Kidney (tissue), 14 donors: ENCODE data around the gene PCSK5. TPM values are rescaled to one million over a fixed set of nuclear protein-coding genes. Genes with fewer than 3 reads are reported as not detected.

Experiments used
- DNase-seq, 5 donors: peaks; one replicate each; pipeline ENCODE4 v3.0.0-alpha.2; 2013 to 2020
- FAIRE-seq: peaks from 2 replicates; lab custom pipeline; 2012; peaks lifted over from hg19 to GRCh38; lab: Jason Lieb, UNC
- H3K27ac ChIP-seq, 2 donors: one replicate each; pipeline ENCODE4 v1.7.0; 2013; ENCODE audit warnings: low read depth in 2 of 2, low read length in 2 of 2, inconsistent platforms in 1 of 2
- H3K27me3 ChIP-seq: one replicate; pipeline ENCODE4 v1.7.1; 2013; ENCODE audit warnings: low read length, inconsistent platforms; ENCODE audit not compliant: control insufficient read depth, insufficient read depth
- H3K36me3 ChIP-seq, 3 donors: one replicate each; pipeline versions ENCODE4 v1.7.0 to v1.7.1; 2013; ENCODE audit warnings: low read length in 3 of 3, control low read depth in 1 of 3, inconsistent platforms in 1 of 3; ENCODE audit not compliant: insufficient read depth in 3 of 3, control insufficient read depth in 2 of 3
- H3K4me1 ChIP-seq, 3 donors: one replicate each; pipeline versions ENCODE4 v1.7.0 to v1.7.1; 2013; ENCODE audit warnings: low read length in 3 of 3, inconsistent platforms in 1 of 3, low read depth in 1 of 3; ENCODE audit not compliant: control insufficient read depth in 2 of 3, insufficient read depth in 2 of 3
- H3K4me3 ChIP-seq, 3 donors: one replicate each; pipeline versions ENCODE4 v1.7.0 to v1.8.1; 2013; ENCODE audit warnings: low read length in 3 of 3, control low read depth in 1 of 3, inconsistent platforms in 1 of 3
- H3K9ac ChIP-seq, 3 donors: one replicate each; pipeline versions ENCODE4 v1.7.0 to v1.7.1; 2013; ENCODE audit warnings: low read length in 3 of 3, control low read depth in 1 of 3, inconsistent platforms in 1 of 3
- H3K9me3 ChIP-seq, 3 donors: one replicate each; pipeline versions ENCODE4 v1.7.0 to v1.7.1; 2013; ENCODE audit warnings: low read length in 3 of 3, control low read depth in 1 of 3, inconsistent platforms in 1 of 3; ENCODE audit not compliant: control insufficient read depth in 2 of 3, insufficient read depth in 1 of 3
- CTCF ChIP-seq: IDR thresholded peaks from 3 replicates; pipeline ENCODE4 v1.5.1; 2012; ENCODE audit warnings: mild to moderate bottlenecking, moderate library complexity, borderline replicate concordance; ENCODE audit not compliant: insufficient read depth; ENCODE audit errors: extremely low read depth
- intact Hi-C: fragments of 100-400 bp; cut with DNase I; formaldehyde crosslinking; loops from one replicate; pipeline ENCODE4 v1.11.1; 2022
- polyA plus RNA-seq: library from polyadenylated mRNA; stranded (reverse); fragments of 350-450 nt; fragmentation: Illumina TruSeq; extraction: RNeasy Lipid Tissue Mini Kit (QIAGEN cat#74804); gene quantifications from one replicate; pipeline ENCODE4 v1.2.3, GENCODE V29; 2014; ENCODE audit warnings: low read depth, low replicate concordance; ENCODE audit not compliant: insufficient read depth
- total RNA-seq: library from RNA; stranded (reverse); fragmentation: NEBNext Ultra II Directional; extraction: Animal tissue kit (Norgen Biotek cat#: 25700); gene quantifications from one replicate; pipeline ENCODE4 v1.2.1, GENCODE V29; 2021
- donor health status: control.
- donor health status: control.
- donor health status: control.
- donor health status: control.
- donor health status: control.
- donor health status: DM: yes; HTN: yes; CAD: no.
- donor health status: Normal renal cell carcinoma (clear cell type).

Gene PCSK5
- total and polyA plus RNA-seq, 2 donors from 2014 or later, result 1.6 to 14.7 TPM

GRCh38 chr9:76395381-76395780 is 504.9 kb downstream of the PCSK5 start:
- Histone ChIP-seq H3K9me3 (no peaks in the 10 kb centered on the region), H3K4me3 (peak overlapping the region in 2 of 3 donors; percentile 89 to 90), H3K27me3 (no peaks in the 10 kb centered on the region), H3K4me1 (peaks cover 0 to 4% (median 0%) of the 10 kb centered on the region in 3 donors), H3K9ac (peak overlapping the region in 1 of 3 donors; percentile 23), H3K27ac (no peak overlapping the region), H3K36me3 (no peaks in the 10 kb centered on the region)
- intact Hi-C loops, result no loop called here
- DNase-seq (no peak), FAIRE-seq (no peak)
- TF ChIP-seq CTCF, result no peak

GRCh38 chr9:76396144-76396543 is 505.7 kb downstream of the PCSK5 start:
- no peak for TF ChIP-seq CTCF
- Histone ChIP-seq H3K4me3 (no peak overlapping the region), H3K9me3 (no peaks in the 10 kb centered on the region), H3K36me3 (no peaks in the 10 kb centered on the region), H3K4me1 (peaks cover 0 to 4% (median 0%) of the 10 kb centered on the region in 3 donors), H3K27me3 (no peaks in the 10 kb centered on the region), H3K9ac (no peak overlapping the region), H3K27ac (no peak overlapping the region)
- intact Hi-C loops, result no loop called here
- FAIRE-seq, result no peak
- DNase-seq, result no peak

- Histone ChIP-seq H3K9me3 (no peaks in the 10 kb centered on the region), H3K27me3 (no peaks in the 10 kb centered on the region), H3K36me3 (no peaks in the 10 kb centered on the region), H3K9ac (no peak overlapping the region), H3K4me1 (peaks cover 0 to 4% (median 0%) of the 10 kb centered on the region in 3 donors), H3K4me3 (no peak overlapping the region), H3K27ac (no peak overlapping the region)
- DNase-seq (peak in 1 of 5 donors; percentile 62), FAIRE-seq (no peak)
- intact Hi-C loops, result no loop called here
- TF ChIP-seq CTCF, result no peak
Measured at GRCh38 chr9:76396597-76396996, 506.1 kb downstream of the PCSK5 start.

GRCh38 chr9:76399856-76400255 is 509.4 kb downstream of the PCSK5 start:
- TF ChIP-seq CTCF, result no peak
- Histone ChIP-seq H3K36me3 (no peaks in the 10 kb centered on the region), H3K9ac (no peak overlapping the region), H3K27ac (no peak overlapping the region), H3K4me1 (peaks cover 0 to 4% (median 0%) of the 10 kb centered on the region in 3 donors), H3K27me3 (no peaks in the 10 kb centered on the region), H3K9me3 (no peaks in the 10 kb centered on the region), H3K4me3 (no peak overlapping the region)
- FAIRE-seq (no peak), DNase-seq (no peak)
- intact Hi-C loops, result no loop called here
